Tibial nerve (tissue), 4 donors: ENCODE data around the gene PRPH2.
"Not testable (repeated sequence)": the region's sequence is repeated elsewhere in the genome, so short reads cannot be mapped to it uniquely, and the experiment has no call there.

Source experiments
- CTCF ChIP-seq, 5 experiments: fragments of 200-600 bp in 3 of 5; fragments of 450-650 bp in 2 of 5; sonication (generic) in 3 of 5; IDR thresholded peaks; one replicate each; pipeline ENCODE4 v1.5.1; 2016 to 2019; ENCODE audit warnings: antibody characterized with exemption in 5 of 5, mild to moderate bottlenecking in 3 of 5, moderate library complexity in 2 of 5
- EP300 ChIP-seq, 2 donors: sonication (generic); formaldehyde crosslinking; IDR thresholded peaks; one replicate each; pipeline ENCODE4 v1.6.1; 2017; ENCODE audit warnings: antibody characterized with exemption in 2 of 2, mild to moderate bottlenecking in 1 of 2
- POLR2A ChIP-seq, 2 donors: fragments of 450-650 bp; IDR thresholded peaks; one replicate each; pipeline ENCODE4 v1.6.1; 2017; ENCODE audit warnings: antibody characterized with exemption in 2 of 2, mild to moderate bottlenecking in 2 of 2, moderate library complexity in 2 of 2

DNA sequence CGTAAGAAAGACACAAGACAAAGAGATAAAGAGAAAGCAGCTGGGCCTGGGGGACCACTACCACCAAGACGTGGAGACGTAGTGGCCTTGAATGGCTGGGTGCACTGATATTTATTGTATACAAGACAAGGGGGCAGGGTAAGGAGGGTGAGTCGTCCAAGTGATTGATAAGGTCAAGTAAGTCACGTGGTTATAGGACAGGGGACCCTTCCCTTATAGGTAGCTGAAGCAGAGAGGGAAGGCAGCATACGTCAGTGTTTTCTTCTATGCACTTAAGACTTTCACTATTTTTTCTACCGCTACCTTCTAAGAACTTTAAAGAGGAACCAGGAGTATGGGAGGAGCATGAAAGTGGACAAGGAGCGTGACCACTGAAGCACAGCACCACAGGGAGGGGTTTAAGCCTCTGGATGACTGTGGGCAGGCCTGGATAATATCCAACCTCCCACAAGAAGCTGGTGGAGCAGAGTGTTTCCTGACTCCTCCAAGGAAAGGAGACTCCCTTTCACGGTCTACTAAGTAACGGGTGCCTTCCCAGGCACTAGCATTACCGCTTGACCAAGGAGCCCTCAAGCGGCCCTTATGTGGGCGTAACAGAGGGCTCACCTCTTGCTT lies 11.6 kb upstream of the PRPH2 start:
- not testable (repeated sequence) for TF ChIP-seq CTCF, POLR2A, EP300 (IDR thresholded peaks at IDR 0.05)
